Hepatocyte (in vitro differentiated cells): ENCODE data around the gene SKAP1. TPM values are rescaled to one million over a fixed set of nuclear protein-coding genes. Genes with fewer than 3 reads are reported as not detected.

ENCODE experiments used
- DNase-seq: peaks from one replicate; pipeline ENCODE4 v3.0.0-alpha.2; 2016; ENCODE audit warnings: low spot score
- H2AFZ ChIP-seq: fragments of 200-600 bp; sonication (generic); 2 replicates; pipeline ENCODE4 v1.6.0; 2016; ENCODE audit warnings: antibody characterized with exemption, mild to moderate bottlenecking
- H3K27ac ChIP-seq: fragments of 200-600 bp; sonication (generic); 2 replicates; pipeline ENCODE4 v1.5.1; 2016; ENCODE audit warnings: mild to moderate bottlenecking
- H3K27me3 ChIP-seq: fragments of 200-600 bp; sonication (generic); 2 replicates; pipeline ENCODE4 v1.6.1; 2016
- H3K36me3 ChIP-seq: fragments of 200-600 bp; sonication (generic); replicated peaks from 2 replicates; pipeline ENCODE4 v1.5.1; 2016; ENCODE audit warnings: low read depth; ENCODE audit not compliant: insufficient read depth
- H3K4me1 ChIP-seq: fragments of 200-600 bp; sonication (generic); 2 replicates; pipeline ENCODE4 v1.5.1; 2016; ENCODE audit warnings: mild to moderate bottlenecking, moderate library complexity; ENCODE audit not compliant: insufficient read depth
- H3K4me2 ChIP-seq: fragments of 200-600 bp; sonication (generic); 2 replicates; pipeline ENCODE4 v1.6.0; 2016
- H3K4me3 ChIP-seq: fragments of 200-600 bp; sonication (generic); 2 replicates; pipeline ENCODE4 v1.5.1; 2016; ENCODE audit warnings: mild to moderate bottlenecking
- H3K79me2 ChIP-seq: fragments of 200-600 bp; sonication (generic); 2 replicates; pipeline ENCODE4 v1.6.0; 2017; ENCODE audit warnings: mild to moderate bottlenecking
- H3K9me2 ChIP-seq: fragments of 200-600 bp; sonication (generic); replicated peaks from 2 replicates; pipeline ENCODE4 v1.6.0; 2017; ENCODE audit warnings: mild to moderate bottlenecking; ENCODE audit not compliant: insufficient read depth
- H3K9me3 ChIP-seq: fragments of 200-600 bp; sonication (generic); 2 replicates; pipeline ENCODE4 v1.5.1; 2016; ENCODE audit warnings: low read depth, mild to moderate bottlenecking
- H4K20me1 ChIP-seq: fragments of 200-600 bp; sonication (generic); 2 replicates; pipeline ENCODE4 v1.6.0; 2016; ENCODE audit warnings: mild to moderate bottlenecking; ENCODE audit not compliant: insufficient read depth, poor library complexity, severe bottlenecking
- EZH2 ChIP-seq: fragments of 200-600 bp; sonication (generic); IDR thresholded peaks from 2 replicates; pipeline ENCODE4 v1.6.1; 2016; ENCODE audit warnings: antibody characterized with exemption, mild to moderate bottlenecking, borderline replicate concordance
- EZH2phosphoT487 ChIP-seq: fragments of 200-600 bp; sonication (generic); IDR thresholded peaks from one replicate; pipeline ENCODE4 v1.6.1; 2018; ENCODE audit warnings: antibody characterized with exemption, mild to moderate bottlenecking, low read depth, moderate library complexity; ENCODE audit not compliant: unreplicated experiment, severe bottlenecking
- WGBS: methylation state at CpG from one replicate; pipeline ENCODE4 v1.1.6; 2016; ENCODE audit warnings: low lambda C conversion rate; ENCODE audit errors: missing lambda C conversion rate; 5-methylcytosine and 5-hydroxymethylcytosine counted together
- polyA plus RNA-seq: library from polyadenylated mRNA; unstranded; fragments of >200 nt; fragmentation: Nextera tagmentation; extraction: Ambion mirVana; gene quantifications from 2 replicates; pipeline ENCODE4 v1.2.1, GENCODE V29; 2016
- total RNA-seq: library from RNA; depleted of rRNA; stranded (reverse); fragments of >200 nt; gene quantifications from 2 replicates; pipeline ENCODE4 v1.2.3, GENCODE V29; 2014
- TF ChIP-seq, protein P1 (sequence below): fragments of 200-600 bp; sonication (generic); IDR thresholded peaks from 2 replicates; pipeline ENCODE4 v1.5.1; 2016; ENCODE audit warnings: antibody characterized with exemption, mild to moderate bottlenecking; ENCODE audit not compliant: poor library complexity

Gene SKAP1
- total and polyA plus RNA-seq, 2 experiments from 2014 or later = 1.4 to 3.0 TPM

DNA sequence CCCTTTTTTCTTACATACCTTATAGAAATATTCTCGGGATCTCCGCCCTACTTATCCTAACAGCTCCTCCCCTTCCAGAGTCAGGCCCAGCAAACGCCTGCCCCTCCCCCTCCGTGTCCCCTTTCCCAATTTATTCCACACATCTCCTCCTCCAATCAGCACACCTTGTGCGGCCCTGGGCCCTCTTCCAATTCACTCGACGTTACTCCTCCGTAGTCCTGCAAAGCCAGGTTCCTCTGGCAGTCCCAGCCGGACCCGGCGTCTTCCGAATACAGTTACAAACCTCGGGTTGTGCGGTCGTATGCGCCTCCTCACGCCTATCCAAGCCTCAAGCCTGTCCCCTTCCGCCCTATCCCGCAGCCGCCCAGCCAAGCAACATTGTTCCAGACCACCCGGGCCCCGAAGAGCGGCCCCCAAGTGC lies 329.4 kb downstream of the SKAP1 start:
- peak overlapping the region; percentile 95 for H3K27ac ChIP-seq
- peak overlapping the region; percentile 88 for H3K4me2 ChIP-seq
- 2% methylated on average over 22 of the region's 23 CpGs for WGBS
- peak overlapping the region; percentile 85 for H2AFZ ChIP-seq
- H3K4me1 ChIP-seq = peaks cover 7% of the 10 kb centered on the region
- H3K27me3 ChIP-seq = no peaks in the 10 kb centered on the region
- no peaks in the 10 kb centered on the region for H3K9me3 ChIP-seq
- H3K36me3 ChIP-seq = no peaks in the 10 kb centered on the region
- peak overlapping the region; percentile 90 for H3K4me3 ChIP-seq
- no peaks in the 10 kb centered on the region for H3K9me2 ChIP-seq
- TF ChIP-seq EZH2phosphoT487 (no peak), EZH2 (no peak)
- TF ChIP-seq, protein P1, sequence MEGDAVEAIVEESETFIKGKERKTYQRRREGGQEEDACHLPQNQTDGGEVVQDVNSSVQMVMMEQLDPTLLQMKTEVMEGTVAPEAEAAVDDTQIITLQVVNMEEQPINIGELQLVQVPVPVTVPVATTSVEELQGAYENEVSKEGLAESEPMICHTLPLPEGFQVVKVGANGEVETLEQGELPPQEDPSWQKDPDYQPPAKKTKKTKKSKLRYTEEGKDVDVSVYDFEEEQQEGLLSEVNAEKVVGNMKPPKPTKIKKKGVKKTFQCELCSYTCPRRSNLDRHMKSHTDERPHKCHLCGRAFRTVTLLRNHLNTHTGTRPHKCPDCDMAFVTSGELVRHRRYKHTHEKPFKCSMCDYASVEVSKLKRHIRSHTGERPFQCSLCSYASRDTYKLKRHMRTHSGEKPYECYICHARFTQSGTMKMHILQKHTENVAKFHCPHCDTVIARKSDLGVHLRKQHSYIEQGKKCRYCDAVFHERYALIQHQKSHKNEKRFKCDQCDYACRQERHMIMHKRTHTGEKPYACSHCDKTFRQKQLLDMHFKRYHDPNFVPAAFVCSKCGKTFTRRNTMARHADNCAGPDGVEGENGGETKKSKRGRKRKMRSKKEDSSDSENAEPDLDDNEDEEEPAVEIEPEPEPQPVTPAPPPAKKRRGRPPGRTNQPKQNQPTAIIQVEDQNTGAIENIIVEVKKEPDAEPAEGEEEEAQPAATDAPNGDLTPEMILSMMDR = no peak
- H4K20me1 ChIP-seq = peaks cover 34% of the 10 kb centered on the region
- DNase-seq = peak; percentile 75
- H3K79me2 ChIP-seq = peaks cover 52% of the 10 kb centered on the region

DNA sequence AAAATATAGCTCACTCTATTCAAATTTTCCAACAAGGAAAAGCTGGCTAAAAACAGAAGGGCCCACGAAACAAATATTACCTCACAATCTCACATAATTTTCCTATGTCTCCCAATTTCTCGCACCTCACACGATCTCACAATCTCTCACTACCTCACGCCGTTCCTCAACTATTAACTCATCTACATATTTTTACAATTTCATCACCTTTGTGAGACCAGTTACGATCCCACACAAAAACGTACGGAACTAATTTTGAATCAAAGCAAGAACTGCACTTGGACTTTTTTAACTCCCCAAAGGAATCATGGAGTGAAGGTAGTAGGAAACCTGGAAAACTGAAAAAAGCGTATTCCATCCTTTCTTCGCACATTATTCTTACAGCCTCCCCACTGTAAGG lies 329.9 kb downstream of the SKAP1 start:
- Histone ChIP-seq H4K20me1 (peaks cover 37% of the 10 kb centered on the region), H3K4me3 (peak overlapping the region; percentile 90)
- 13% methylated on average over 10 of the region's 10 CpGs for WGBS

GRCh38 chr17:48095611-48096010 lies 334.4 kb downstream of the SKAP1 start:
- H3K4me2 ChIP-seq = no peak overlapping the region

More for the DNA sequence above, 329.9 kb downstream of the SKAP1 start:
- H3K9me2 ChIP-seq = no peaks in the 10 kb centered on the region
- TF ChIP-seq, protein P1 = no peak
- DNase-seq = no peak
- H3K9me3 ChIP-seq = no peaks in the 10 kb centered on the region
- peak overlapping the region; percentile 95 for H3K27ac ChIP-seq
- peaks cover 56% of the 10 kb centered on the region for H3K79me2 ChIP-seq
- no peaks in the 10 kb centered on the region for H3K36me3 ChIP-seq
- no peaks in the 10 kb centered on the region for H3K27me3 ChIP-seq
- H2AFZ ChIP-seq = peak overlapping the region; percentile 85
- H3K4me2 ChIP-seq = peak overlapping the region; percentile 88
- peaks cover 7% of the 10 kb centered on the region for H3K4me1 ChIP-seq

More at GRCh38 chr17:48095611-48096010, 334.4 kb downstream of the SKAP1 start:
- DNase-seq = no peak
- TF ChIP-seq EZH2phosphoT487 = no peak
- TF ChIP-seq EZH2 = no peak
- TF ChIP-seq, protein P1 = no peak
- Histone ChIP-seq H3K4me3 (no peak overlapping the region), H3K79me2 (peaks cover 99% of the 10 kb centered on the region), H2AFZ (no peak overlapping the region), H3K9me2 (no peaks in the 10 kb centered on the region), H4K20me1 (peaks cover 60% of the 10 kb centered on the region), H3K27me3 (no peaks in the 10 kb centered on the region), H3K9me3 (no peaks in the 10 kb centered on the region), H3K4me1 (peaks cover 7% of the 10 kb centered on the region), H3K36me3 (no peaks in the 10 kb centered on the region), H3K27ac (peak overlapping the region; percentile 31)
- 79% methylated on average over 4 of the region's 4 CpGs for WGBS
